Lower lobe of right lung (tissue), 2 donors: ENCODE data around the gene CABS1. TPM values are rescaled to one million over a fixed set of nuclear protein-coding genes. Genes with fewer than 3 reads are reported as not detected.

Experiments
- ATAC-seq, 2 donors: fragments of 200-7000 bp; cut with Tn5 transposase; one replicate each; pipeline ENCODE4 v1.9.1; 2020 to 2022; ENCODE audit warnings: mild to moderate bottlenecking in 2 of 2, moderate library complexity in 2 of 2
- DNase-seq: peaks from one replicate; pipeline ENCODE4 v3.0.0-alpha.2; 2020
- H3K27ac ChIP-seq: fragments of 200-600 bp; one replicate; pipeline ENCODE4 v1.8.0; 2022
- H3K27me3 ChIP-seq: fragments of 200-600 bp; one replicate; pipeline ENCODE4 v1.8.0; 2022; ENCODE audit warnings: low read depth
- H3K36me3 ChIP-seq: fragments of 200-600 bp; one replicate; pipeline ENCODE4 v1.8.0; 2022; ENCODE audit warnings: mild to moderate bottlenecking
- H3K4me1 ChIP-seq: fragments of 200-600 bp; one replicate; pipeline ENCODE4 v1.8.0; 2022
- H3K4me3 ChIP-seq: fragments of 200-600 bp; one replicate; pipeline ENCODE4 v1.8.0; 2022; ENCODE audit warnings: mild to moderate bottlenecking
- H3K9me3 ChIP-seq: fragments of 200-600 bp; one replicate; pipeline ENCODE4 v1.8.0; 2022
- CTCF ChIP-seq: fragments of 200-600 bp; IDR thresholded peaks from one replicate; pipeline ENCODE4 v1.8.0; 2022; ENCODE audit warnings: antibody characterized with exemption, mild to moderate bottlenecking
- intact Hi-C: fragments of 100-400 bp; cut with DNase I; formaldehyde crosslinking; loops from one replicate; pipeline ENCODE4 v1.11.0; 2022
- total RNA-seq: library from RNA; stranded (reverse); fragmentation: NEBNext Ultra II Directional; extraction: Animal tissue kit (Norgen Biotek cat#: 25700); gene quantifications from one replicate; pipeline ENCODE4 v1.2.1, GENCODE V29; 2021
- donor health status: DM: no; HTN: yes; CAD: no; lungs with severe emphysema.

Gene CABS1
- total RNA-seq, 1 donor from 2014 or later, result not detected

- Histone ChIP-seq H3K9me3 (no peaks in the 10 kb centered on the region), H3K27me3 (no peaks in the 10 kb centered on the region), H3K27ac (no peak overlapping the region), H3K4me3 (no peak overlapping the region), H3K4me1 (no peaks in the 10 kb centered on the region), H3K36me3 (no peaks in the 10 kb centered on the region)
- DNase-seq (no peak), ATAC-seq (no peak)
- TF ChIP-seq CTCF, result no peak
- intact Hi-C loops, result no loop called here
Measured at GRCh38 chr4:70380578-70380977, 45.8 kb downstream of the CABS1 start.

DNA sequence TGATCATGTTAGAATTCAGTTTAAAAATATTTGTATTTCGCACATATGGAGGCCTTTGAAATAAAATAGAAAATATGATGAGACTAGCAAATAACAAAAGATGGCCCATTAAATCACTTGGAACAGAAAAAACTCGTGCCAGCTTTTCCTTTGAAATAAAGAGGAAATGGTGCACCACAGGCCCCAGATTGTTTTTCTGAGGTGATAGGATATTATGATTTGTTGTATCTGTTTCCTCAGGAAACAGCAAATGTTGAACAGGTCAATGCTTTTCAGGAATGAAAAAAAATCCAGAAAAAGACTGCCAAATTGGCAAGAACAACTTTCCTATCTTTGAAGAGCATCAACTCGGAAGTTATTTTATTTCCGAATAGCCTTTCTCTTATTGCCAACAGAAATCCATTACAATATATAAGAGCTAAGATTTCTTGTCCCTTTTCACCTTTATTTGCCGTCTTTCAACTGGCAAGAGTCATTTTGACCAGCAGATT is 48.0 kb downstream of the CABS1 start, which contains the start of gene SMR3B:
SMR3B (plus strand) TSS at position 441 of the 491 bp plus-strand sequence. CDS start 1,380 bp downstream, outside the sequence.
- no peak within 1 kb of the TSS for H3K27ac ChIP-seq
- H3K27me3 ChIP-seq, result no peaks in the 10 kb centered on the region
- H3K4me3 ChIP-seq, result no peak within 1 kb of the TSS
- no peaks in the 10 kb centered on the region for H3K9me3 ChIP-seq
- H3K36me3 ChIP-seq, result no peaks in the 10 kb centered on the region
- no peak for TF ChIP-seq CTCF
- intact Hi-C loops, result no loop called here
- DNase-seq (no peak), ATAC-seq (no peak)
- no peaks in the 10 kb centered on the region for H3K4me1 ChIP-seq

Other genes starting within 250 kb of the CABS1 start
- gene PRR27, start 180.7 kb upstream of the CABS1 start, total RNA-seq, result not detected
- 2.6 TPM for gene ODAM, start 139.3 kb upstream of the CABS1 start, total RNA-seq
- gene FDCSP, start 108.9 kb upstream of the CABS1 start, total RNA-seq, result not detected
- gene CSN3, start 92.4 kb upstream of the CABS1 start, total RNA-seq, result not detected
- gene SMR3A, start 25.8 kb downstream of the CABS1 start, total RNA-seq, result not detected
- gene SMR3B, start 48.1 kb downstream of the CABS1 start, total RNA-seq, result not detected
- not detected for gene OPRPN, start 63.0 kb downstream of the CABS1 start, total RNA-seq
- not detected for gene MUC7, start 137.2 kb downstream of the CABS1 start, total RNA-seq
- not detected for gene AMTN, start 183.6 kb downstream of the CABS1 start, total RNA-seq